ENCODE measurements around the gene EEF1A2.

DNA sequence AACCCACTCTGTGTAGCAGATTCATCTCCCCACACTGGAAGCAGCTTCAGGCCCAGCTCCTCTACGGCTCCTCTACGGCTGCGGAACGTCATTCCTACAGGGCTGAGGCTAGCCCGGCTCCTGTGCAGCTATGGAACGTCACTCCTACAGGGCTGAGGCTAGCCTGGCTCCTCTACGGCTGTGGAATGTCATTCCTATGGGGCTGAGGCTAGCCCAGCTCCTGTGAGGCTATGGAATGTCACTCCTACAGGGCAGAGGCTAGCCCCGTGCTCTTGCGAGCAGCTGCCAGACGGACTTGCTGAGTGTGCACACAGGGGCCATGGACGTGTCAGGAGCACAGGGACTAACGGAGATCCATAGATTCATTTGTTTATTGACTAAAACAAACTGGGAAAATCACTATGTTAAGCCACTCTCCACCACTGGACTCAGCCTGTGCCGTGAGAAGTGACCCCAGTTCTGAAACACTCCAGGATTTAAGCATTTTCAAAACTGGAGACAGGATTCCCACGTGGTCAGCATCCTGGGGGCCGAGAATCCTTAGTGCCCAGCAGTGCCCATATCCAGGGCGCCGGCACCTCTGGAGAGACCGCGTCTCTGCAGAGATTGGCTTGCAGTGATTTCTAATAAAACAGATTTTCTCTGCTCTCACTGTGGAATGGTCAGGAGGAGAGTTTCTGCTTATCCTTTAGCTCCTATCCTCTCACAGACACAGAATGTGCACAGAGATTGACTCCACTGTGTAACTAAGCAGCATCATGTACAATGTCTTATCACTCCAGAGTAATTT is 31.4 kb downstream of the EEF1A2 start:
- TF ChIP-seq, protein P1, sequence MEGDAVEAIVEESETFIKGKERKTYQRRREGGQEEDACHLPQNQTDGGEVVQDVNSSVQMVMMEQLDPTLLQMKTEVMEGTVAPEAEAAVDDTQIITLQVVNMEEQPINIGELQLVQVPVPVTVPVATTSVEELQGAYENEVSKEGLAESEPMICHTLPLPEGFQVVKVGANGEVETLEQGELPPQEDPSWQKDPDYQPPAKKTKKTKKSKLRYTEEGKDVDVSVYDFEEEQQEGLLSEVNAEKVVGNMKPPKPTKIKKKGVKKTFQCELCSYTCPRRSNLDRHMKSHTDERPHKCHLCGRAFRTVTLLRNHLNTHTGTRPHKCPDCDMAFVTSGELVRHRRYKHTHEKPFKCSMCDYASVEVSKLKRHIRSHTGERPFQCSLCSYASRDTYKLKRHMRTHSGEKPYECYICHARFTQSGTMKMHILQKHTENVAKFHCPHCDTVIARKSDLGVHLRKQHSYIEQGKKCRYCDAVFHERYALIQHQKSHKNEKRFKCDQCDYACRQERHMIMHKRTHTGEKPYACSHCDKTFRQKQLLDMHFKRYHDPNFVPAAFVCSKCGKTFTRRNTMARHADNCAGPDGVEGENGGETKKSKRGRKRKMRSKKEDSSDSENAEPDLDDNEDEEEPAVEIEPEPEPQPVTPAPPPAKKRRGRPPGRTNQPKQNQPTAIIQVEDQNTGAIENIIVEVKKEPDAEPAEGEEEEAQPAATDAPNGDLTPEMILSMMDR (IDR thresholded peaks at IDR 0.05; ENCODE audit: low read depth, low read length): no peak
- TF ChIP-seq EZH2phosphoT487 (IDR thresholded peaks at IDR 0.05; ENCODE audit: low read depth): no peak
